Measurements from ENCODE around the gene CD58.

The CD58 gene

GRCh38 chr1:116508984-116509980 lies 61.5 kb downstream of the CD58 start:
- no peak for DNase-seq (ENCODE audit: low spot score)

- DNase-seq (ENCODE audit: low spot score): no peak
Observed at GRCh38 chr1:116508085-116508983, 62.5 kb downstream of the CD58 start.

- no peak for DNase-seq (ENCODE audit: low spot score)
Observed at GRCh38 chr1:116507631-116508030, 63.2 kb downstream of the CD58 start.

- DNase-seq (ENCODE audit: low spot score): no peak
Observed at GRCh38 chr1:116506132-116507004, 64.5 kb downstream of the CD58 start.

- peak; percentile 14 for DNase-seq (ENCODE audit: low spot score)
Observed at GRCh38 chr1:116504308-116505156, 66.3 kb downstream of the CD58 start.

- no peak for DNase-seq (ENCODE audit: low spot score)
Observed at GRCh38 chr1:116503546-116504307, 67.1 kb downstream of the CD58 start.

- DNase-seq (ENCODE audit: low spot score): no peak
Observed at GRCh38 chr1:116502671-116503314, 68.0 kb downstream of the CD58 start.

- no peak for DNase-seq (ENCODE audit: low spot score)
Observed at GRCh38 chr1:116501870-116502244, 69.0 kb downstream of the CD58 start.

- DNase-seq (ENCODE audit: low spot score): no peak
Observed at GRCh38 chr1:116501125-116501869, 69.5 kb downstream of the CD58 start.

GRCh38 chr1:116498789-116499628 lies 71.8 kb downstream of the CD58 start:
- DNase-seq (ENCODE audit: low spot score): peak; percentile 77

- no peak for DNase-seq (ENCODE audit: low spot score)
Observed at GRCh38 chr1:116497656-116498055, 73.2 kb downstream of the CD58 start.

- DNase-seq (ENCODE audit: low spot score): no peak
Observed at GRCh38 chr1:116496898-116497297, 73.9 kb downstream of the CD58 start.

- no peak for DNase-seq (ENCODE audit: low spot score)
Observed at GRCh38 chr1:116496380-116496779, 74.4 kb downstream of the CD58 start.

- DNase-seq (ENCODE audit: low spot score): no peak
Observed at GRCh38 chr1:116495535-116495934, 75.3 kb downstream of the CD58 start.

- no peak for DNase-seq (ENCODE audit: low spot score)
Observed at GRCh38 chr1:116494745-116495144, 76.1 kb downstream of the CD58 start.

GRCh38 chr1:116494353-116494692 lies 76.5 kb downstream of the CD58 start:
- no peak for DNase-seq (ENCODE audit: low spot score)

GRCh38 chr1:116493484-116494352 lies 77.1 kb downstream of the CD58 start:
- DNase-seq (ENCODE audit: low spot score): no peak
